Left renal cortex interstitium (tissue), 4 donors: ENCODE data around the gene MAP1LC3A. TPM values are rescaled to one million over a fixed set of nuclear protein-coding genes. Genes with fewer than 3 reads are reported as not detected.

ENCODE experiments used
- DNase-seq, 4 donors: peaks; one replicate each; pipeline ENCODE4 v3.0.0-alpha.2; 2013; ENCODE audit warnings: low read depth in 4 of 4, low spot score in 2 of 4, missing footprints in 1 of 4
- polyA plus RNA-seq, 4 donors: library from polyadenylated mRNA; unstranded; fragments of 120-200 nt; gene quantifications; one replicate each; pipeline ENCODE4 v1.2.1, GENCODE V29; 2013; ENCODE audit not compliant: insufficient read length in 4 of 4

The MAP1LC3A gene
- polyA plus RNA-seq, 4 donors, result 20.0 to 40.9 (median 31.5) TPM

- no peak for DNase-seq
Observed at GRCh38 chr20:34528921-34529297, 29.6 kb upstream of the MAP1LC3A start.

GRCh38 chr20:34529742-34530141, 28.8 kb upstream of the MAP1LC3A start:
- DNase-seq, result no peak

GRCh38 chr20:34530342-34530741, 28.2 kb upstream of the MAP1LC3A start:
- DNase-seq, result no peak

- no peak for DNase-seq
Observed at GRCh38 chr20:34531608-34532265, 26.8 kb upstream of the MAP1LC3A start.

GRCh38 chr20:34532320-34532719, 26.2 kb upstream of the MAP1LC3A start:
- DNase-seq, result no peak

GRCh38 chr20:34532756-34533155, 25.8 kb upstream of the MAP1LC3A start:
- no peak for DNase-seq

GRCh38 chr20:34534391-34535165, 23.9 kb upstream of the MAP1LC3A start:
- no peak for DNase-seq

GRCh38 chr20:34535301-34535840, 23.1 kb upstream of the MAP1LC3A start:
- no peak for DNase-seq

- DNase-seq, result no peak
Observed at GRCh38 chr20:34535857-34536256, 22.7 kb upstream of the MAP1LC3A start.

GRCh38 chr20:34536798-34537394, 21.6 kb upstream of the MAP1LC3A start:
- no peak for DNase-seq

GRCh38 chr20:34537651-34538050, 20.9 kb upstream of the MAP1LC3A start:
- no peak for DNase-seq

GRCh38 chr20:34538671-34539123, 19.8 kb upstream of the MAP1LC3A start:
- no peak for DNase-seq

- DNase-seq, result no peak
Observed at GRCh38 chr20:34539756-34540155, 18.8 kb upstream of the MAP1LC3A start.

GRCh38 chr20:34540596-34541263, 17.8 kb upstream of the MAP1LC3A start:
- DNase-seq, result no peak

- DNase-seq, result no peak
Observed at GRCh38 chr20:34541264-34541901, 17.1 kb upstream of the MAP1LC3A start.

GRCh38 chr20:34541917-34542316, 16.6 kb upstream of the MAP1LC3A start:
- DNase-seq, result no peak

- no peak for DNase-seq
Observed at GRCh38 chr20:34542439-34542838, 16.1 kb upstream of the MAP1LC3A start.

GRCh38 chr20:34543463-34544056, 15.0 kb upstream of the MAP1LC3A start:
- no peak for DNase-seq

GRCh38 chr20:34544109-34544796, 14.3 kb upstream of the MAP1LC3A start:
- DNase-seq, result no peak
